CD4-positive, alpha-beta T cell (primary cell): Measurements from ENCODE around the gene DONSON. TPM values are rescaled to one million over a fixed set of nuclear protein-coding genes. Genes with fewer than 3 reads are reported as not detected.

Source experiments
- ATAC-seq: fragments of 200-7000 bp; cut with Tn5 transposase; one replicate; pipeline ENCODE4 v1.10.0; 2022; ENCODE audit warnings: mild to moderate bottlenecking; ENCODE audit not compliant: poor library complexity
- CTCF ChIA-PET: fragments of 350-600 bp; sonication (Branson Sonifier 250); formaldehyde crosslinking; loops from one replicate; lab custom pipeline; 2021; ENCODE audit warnings: antibody characterized with exemption, inconsistent platforms; lab: Charles Lee
- POLR2A ChIA-PET: fragments of 350-600 bp; sonication (Branson Sonifier 250); formaldehyde crosslinking; loops from one replicate; lab custom pipeline; 2021; ENCODE audit warnings: antibody characterized with exemption, inconsistent platforms; lab: Charles Lee
- DNase-seq, 14 experiments: peaks; one replicate each; pipeline ENCODE4 v3.0.0-alpha.2; 2013 to 2020; ENCODE audit warnings: mixed read lengths in 2 of 14
- H3K27ac ChIP-seq, 2 donors: one replicate each; pipeline versions ENCODE4 v1.5.1 to v1.7.0; 2013; ENCODE audit warnings: low read length in 2 of 2, low read depth in 1 of 2, mild to moderate bottlenecking in 1 of 2
- H3K27me3 ChIP-seq, 2 experiments: 1 replicate in 1 of 2; 2 replicates in 1 of 2; pipeline versions ENCODE4 v1.6.1 to v1.7.0; 2013; ENCODE audit warnings: low read length in 2 of 2, control low read depth in 1 of 2, mild to moderate bottlenecking in 1 of 2, moderate library complexity in 1 of 2; ENCODE audit not compliant: insufficient read depth in 2 of 2, control insufficient read depth in 1 of 2
- H3K36me3 ChIP-seq: one replicate; pipeline ENCODE4 v1.6.1; 2013; ENCODE audit warnings: low read length, control low read depth; ENCODE audit not compliant: insufficient read depth
- H3K4me1 ChIP-seq: one replicate; pipeline ENCODE4 v1.6.1; 2013; ENCODE audit warnings: low read length, control low read depth; ENCODE audit not compliant: insufficient read depth
- H3K4me3 ChIP-seq: one replicate; pipeline ENCODE4 v1.5.1; 2013; ENCODE audit warnings: mild to moderate bottlenecking, low read length, moderate library complexity
- H3K9me3 ChIP-seq, 2 experiments: 1 replicate in 1 of 2; 2 replicates in 1 of 2; pipeline versions ENCODE4 v1.6.1 to v1.7.0; 2013; ENCODE audit warnings: low read length in 2 of 2, mild to moderate bottlenecking in 2 of 2, control low read depth in 1 of 2, moderate library complexity in 1 of 2; ENCODE audit not compliant: control insufficient read depth in 1 of 2, insufficient read depth in 1 of 2
- H3K27ac Mint-ChIP-seq: one replicate; pipeline ENCODE4 v1.8.0; 2020; ENCODE audit warnings: mixed read lengths
- H3K27me3 Mint-ChIP-seq: one replicate; pipeline ENCODE4 v1.8.0; 2021; ENCODE audit warnings: mixed read lengths
- H3K36me3 Mint-ChIP-seq: one replicate; pipeline ENCODE4 v1.8.0; 2021; ENCODE audit warnings: low read depth, mixed read lengths
- H3K4me1 Mint-ChIP-seq: one replicate; pipeline ENCODE4 v1.8.0; 2021; ENCODE audit warnings: low read depth, mixed read lengths
- H3K4me3 Mint-ChIP-seq: one replicate; pipeline ENCODE4 v1.8.0; 2020; ENCODE audit warnings: mild to moderate bottlenecking, mixed read lengths
- H3K9me3 Mint-ChIP-seq: one replicate; pipeline ENCODE4 v1.8.0; 2020; ENCODE audit warnings: mixed read lengths
- intact Hi-C, 2 experiments: fragments of 100-400 bp; cut with DNase I in 1 of 2; cut with micrococcal nuclease in 1 of 2; formaldehyde crosslinking; loops; one replicate each; pipeline versions ENCODE4 v1.15.1 to v1.9.0; 2023 to 2025; cut with DNase I, micrococcal nuclease
- total RNA-seq, 174 experiments: library from RNA in 2 of 174; stranded (reverse) in 2 of 174; gene quantifications; one replicate each; pipeline ENCODE4 v1.2.3 and lab custom pipeline; 2021 to 2026
- TF ChIP-seq, protein P1 (sequence below): fragments of 200-600 bp; IDR thresholded peaks from one replicate; pipeline ENCODE4 v1.8.0; 2022; ENCODE audit warnings: antibody characterized with exemption, mild to moderate bottlenecking

Gene DONSON
- total RNA-seq, 2 experiments from 2014 or later, result 11.9 to 13.5 TPM

DNA sequence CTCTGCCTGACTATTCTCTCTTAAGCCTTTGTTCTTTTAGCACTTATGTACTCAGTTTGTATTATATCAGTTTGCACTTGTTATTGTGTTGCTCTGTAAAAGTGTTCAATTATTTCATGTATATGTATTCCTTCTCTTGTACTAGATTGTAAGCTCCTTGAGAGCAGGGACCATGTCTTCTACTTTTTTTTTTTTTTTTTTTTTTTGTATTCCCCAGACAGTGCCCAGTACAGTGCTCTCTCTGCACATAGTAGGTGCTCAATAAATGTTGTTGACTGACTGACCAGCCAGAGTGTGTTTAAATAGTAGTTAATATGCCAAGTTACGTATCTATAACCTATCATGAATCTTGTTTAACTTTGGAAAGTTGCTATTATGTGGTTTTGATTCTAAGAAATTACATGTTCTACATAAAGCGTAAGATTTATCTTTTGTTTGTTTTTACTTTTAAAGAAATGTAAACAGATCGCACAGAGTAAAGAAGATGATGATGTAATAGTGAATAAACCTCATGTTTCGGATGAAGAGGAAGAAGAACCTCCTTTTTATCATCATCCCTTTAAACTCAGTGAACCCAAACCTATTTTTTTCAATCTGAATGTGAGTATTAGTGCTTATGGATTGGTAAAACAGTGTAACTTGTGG is 29.6 kb downstream of the DONSON start:
- intact Hi-C loops, result no loop called here
- POLR2A ChIA-PET, result interaction anchor here (1.1 to 5.1 kb wide), 4 partner anchors 16 to 29 kb away, joined by 3 to 29 read pairs (median 6); partner anchors contain the start of genes DONSON, GART and SON

DNA sequence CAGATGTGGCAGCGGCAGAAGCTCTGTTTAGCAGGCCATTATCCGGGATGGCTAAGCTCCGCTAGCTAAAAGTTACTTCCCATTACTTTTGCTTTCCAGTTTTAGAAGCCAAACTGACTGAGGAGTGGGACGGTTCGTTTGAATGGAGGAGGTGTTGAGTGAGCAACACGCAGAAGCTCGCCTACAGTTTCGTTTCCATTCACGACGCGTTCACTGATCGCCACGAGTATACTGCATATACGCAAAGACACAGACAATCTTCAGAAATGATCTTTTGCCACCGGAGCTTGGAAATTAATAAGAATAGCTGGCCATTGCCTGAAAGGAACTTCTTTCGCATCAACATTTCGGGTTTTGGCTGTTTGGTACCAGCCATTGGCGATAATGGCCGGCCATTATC is 31.0 kb downstream of the DONSON start:
- Mint-ChIP-seq H3K4me3 (no peak overlapping the region), H3K27me3 (no peaks in the 10 kb centered on the region), H3K9me3 (no peaks in the 10 kb centered on the region), H3K36me3 (peaks cover 96% of the 10 kb centered on the region), H3K4me1 (peaks cover 77% of the 10 kb centered on the region), H3K27ac (no peak overlapping the region)
- Histone ChIP-seq H3K27ac (no peak overlapping the region), H3K27me3 (no peaks in the 10 kb centered on the region), H3K4me3 (no peak overlapping the region), H3K9me3 (no peaks in the 10 kb centered on the region), H3K4me1 (peaks cover 10% of the 10 kb centered on the region), H3K36me3 (peaks cover 90% of the 10 kb centered on the region)
- no peak for ATAC-seq
- ChIA-PET POLR2A (interaction anchor here (2.8 to 5.1 kb wide), 2 partner anchors 15 to 31 kb away, joined by 11 to 29 read pairs; partner anchors contain the start of genes DONSON, GART and SON), CTCF (interaction anchor here (1.0 to 2.1 kb wide), 3 partner anchors 15 to 48 kb away, joined by 3 to 10 read pairs (median 3); partner anchors contain the start of genes GART and SON)
- no peak for DNase-seq
- TF ChIP-seq, protein P1, sequence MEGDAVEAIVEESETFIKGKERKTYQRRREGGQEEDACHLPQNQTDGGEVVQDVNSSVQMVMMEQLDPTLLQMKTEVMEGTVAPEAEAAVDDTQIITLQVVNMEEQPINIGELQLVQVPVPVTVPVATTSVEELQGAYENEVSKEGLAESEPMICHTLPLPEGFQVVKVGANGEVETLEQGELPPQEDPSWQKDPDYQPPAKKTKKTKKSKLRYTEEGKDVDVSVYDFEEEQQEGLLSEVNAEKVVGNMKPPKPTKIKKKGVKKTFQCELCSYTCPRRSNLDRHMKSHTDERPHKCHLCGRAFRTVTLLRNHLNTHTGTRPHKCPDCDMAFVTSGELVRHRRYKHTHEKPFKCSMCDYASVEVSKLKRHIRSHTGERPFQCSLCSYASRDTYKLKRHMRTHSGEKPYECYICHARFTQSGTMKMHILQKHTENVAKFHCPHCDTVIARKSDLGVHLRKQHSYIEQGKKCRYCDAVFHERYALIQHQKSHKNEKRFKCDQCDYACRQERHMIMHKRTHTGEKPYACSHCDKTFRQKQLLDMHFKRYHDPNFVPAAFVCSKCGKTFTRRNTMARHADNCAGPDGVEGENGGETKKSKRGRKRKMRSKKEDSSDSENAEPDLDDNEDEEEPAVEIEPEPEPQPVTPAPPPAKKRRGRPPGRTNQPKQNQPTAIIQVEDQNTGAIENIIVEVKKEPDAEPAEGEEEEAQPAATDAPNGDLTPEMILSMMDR, result no peak
- intact Hi-C loops, result no loop called here

More for the DNA sequence above, 29.6 kb downstream of the DONSON start:
- Mint-ChIP-seq H3K27me3 (no peaks in the 10 kb centered on the region), H3K4me3 (no peak overlapping the region), H3K27ac (peak overlapping the region; percentile 15), H3K9me3 (no peaks in the 10 kb centered on the region), H3K4me1 (peaks cover 83% of the 10 kb centered on the region), H3K36me3 (peaks cover 95% of the 10 kb centered on the region)
- ATAC-seq, result no peak
- Histone ChIP-seq H3K9me3 (no peaks in the 10 kb centered on the region), H3K4me1 (peaks cover 3% of the 10 kb centered on the region), H3K4me3 (no peak overlapping the region), H3K36me3 (peaks cover 90% of the 10 kb centered on the region), H3K27me3 (no peaks in the 10 kb centered on the region), H3K27ac (no peak overlapping the region)
- CTCF ChIA-PET, result interaction anchor here (1.0 to 2.1 kb wide), 3 partner anchors 17 to 47 kb away, joined by 3 to 10 read pairs (median 3); partner anchors contain the start of genes GART and SON
- TF ChIP-seq, protein P1, result no peak
- DNase-seq, result no peak

DNA sequence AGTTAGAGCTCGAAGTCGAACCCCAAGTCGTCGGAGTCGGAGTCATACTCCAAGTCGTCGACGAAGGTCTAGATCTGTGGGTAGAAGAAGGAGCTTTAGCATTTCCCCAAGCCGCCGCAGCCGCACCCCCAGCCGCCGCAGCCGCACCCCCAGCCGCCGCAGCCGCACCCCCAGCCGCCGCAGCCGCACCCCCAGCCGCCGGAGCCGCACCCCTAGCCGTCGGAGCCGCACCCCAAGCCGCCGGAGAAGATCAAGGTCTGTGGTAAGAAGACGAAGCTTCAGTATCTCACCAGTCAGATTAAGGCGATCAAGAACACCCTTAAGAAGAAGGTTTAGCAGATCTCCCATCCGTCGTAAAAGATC is 33.5 kb downstream of the DONSON start:
- Histone ChIP-seq H3K36me3 (peaks cover 97% of the 10 kb centered on the region), H3K4me3 (no peak overlapping the region), H3K4me1 (peaks cover 13% of the 10 kb centered on the region), H3K9me3 (no peaks in the 10 kb centered on the region), H3K27me3 (no peaks in the 10 kb centered on the region), H3K27ac (no peak overlapping the region)
- Mint-ChIP-seq H3K4me1 (peaks cover 64% of the 10 kb centered on the region), H3K36me3 (peaks cover 96% of the 10 kb centered on the region), H3K9me3 (no peaks in the 10 kb centered on the region), H3K27me3 (no peaks in the 10 kb centered on the region), H3K27ac (peak overlapping the region; percentile 58), H3K4me3 (peak overlapping the region; percentile 54)
- CTCF ChIA-PET, result interaction anchor here (1.2 kb wide), 1 partner anchor 51 kb away, joined by 4 read pairs; no protein-coding TSS in a partner anchor
- DNase-seq (peak in 1 of 14 experiments; percentile 25), ATAC-seq (no peak)
- intact Hi-C loops, result no loop called here
- TF ChIP-seq, protein P1, result no peak
- POLR2A ChIA-PET, result interaction anchor here (0.8 to 5.1 kb wide), 4 partner anchors 11 to 36 kb away, joined by 3 to 29 read pairs (median 7); partner anchors contain the start of genes DONSON, GART and SON
